COLO668 (cell line): ENCODE data around the gene ELP1.
"Not testable (repeated sequence)": the region's sequence is repeated elsewhere in the genome, so short reads cannot be mapped to it uniquely, and the experiment has no call there.

Experiments
- DNase-seq: peaks from one replicate; lab custom pipeline; 2025; ENCODE audit not compliant: unreplicated experiment; lab: John Stamatoyannopoulos, UW

Gene ELP1

DNA sequence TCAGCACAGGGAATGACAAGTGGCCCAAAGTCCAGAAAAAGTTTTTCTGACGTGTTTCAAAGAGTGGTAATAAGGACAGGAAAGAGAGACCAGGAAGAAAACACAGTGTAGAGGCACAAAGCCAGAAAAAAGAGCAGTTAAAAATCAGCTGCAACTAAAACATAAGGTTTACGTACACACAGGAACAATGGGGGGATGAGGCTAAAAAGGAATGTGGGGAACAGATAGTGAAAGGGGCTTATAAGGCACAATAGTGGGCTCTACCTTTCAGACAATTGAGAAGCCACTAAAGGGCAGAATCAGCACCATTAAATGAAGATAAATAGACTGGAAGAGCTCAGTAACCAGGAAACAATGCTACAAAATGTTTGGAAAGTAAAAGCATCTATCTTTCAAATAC is 5.5 kb downstream of the ELP1 start:
- DNase-seq: no peak

DNA sequence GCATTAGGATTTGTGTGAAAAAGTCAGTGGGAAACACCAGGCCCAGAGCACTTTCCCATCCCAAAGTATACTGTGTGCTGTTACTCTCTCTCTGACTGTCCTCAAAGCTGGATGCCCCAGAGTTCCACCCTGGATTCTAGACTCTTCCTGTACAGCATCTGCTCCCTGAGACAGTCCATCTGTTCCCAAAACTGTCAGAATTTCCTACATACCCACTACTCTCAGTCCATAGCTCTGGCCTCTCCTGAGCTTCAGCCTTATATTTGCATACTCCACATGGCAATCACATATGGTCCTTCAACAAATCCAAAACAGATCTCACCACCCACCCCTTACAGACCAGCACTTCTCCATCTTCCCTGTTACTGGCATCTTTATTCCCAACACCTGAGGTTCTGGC is 9.5 kb downstream of the ELP1 start:
- DNase-seq: no peak

GRCh38 chr9:108921200-108921599 is 12.7 kb downstream of the ELP1 start:
- no peak for DNase-seq

DNA sequence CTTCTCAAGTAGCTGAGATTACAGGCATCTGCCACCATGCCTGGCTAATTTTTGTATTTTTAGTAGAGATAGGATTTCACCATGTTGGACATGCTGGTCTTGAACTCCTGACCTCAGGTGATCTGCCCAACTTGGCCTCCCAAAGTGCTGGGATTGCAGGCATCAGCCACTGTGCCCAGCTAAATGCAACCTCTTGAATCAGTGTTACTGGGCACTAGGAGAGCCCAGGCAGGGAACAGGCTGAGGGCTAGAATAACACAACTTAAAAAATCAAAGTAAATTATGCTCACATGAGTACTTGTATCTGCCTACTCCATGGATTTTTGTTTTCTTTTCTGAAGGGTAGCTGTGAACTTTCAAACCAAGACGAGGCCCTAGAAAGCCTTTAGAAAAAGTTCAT is 13.5 kb downstream of the ELP1 start:
- DNase-seq: not testable (repeated sequence)

DNA sequence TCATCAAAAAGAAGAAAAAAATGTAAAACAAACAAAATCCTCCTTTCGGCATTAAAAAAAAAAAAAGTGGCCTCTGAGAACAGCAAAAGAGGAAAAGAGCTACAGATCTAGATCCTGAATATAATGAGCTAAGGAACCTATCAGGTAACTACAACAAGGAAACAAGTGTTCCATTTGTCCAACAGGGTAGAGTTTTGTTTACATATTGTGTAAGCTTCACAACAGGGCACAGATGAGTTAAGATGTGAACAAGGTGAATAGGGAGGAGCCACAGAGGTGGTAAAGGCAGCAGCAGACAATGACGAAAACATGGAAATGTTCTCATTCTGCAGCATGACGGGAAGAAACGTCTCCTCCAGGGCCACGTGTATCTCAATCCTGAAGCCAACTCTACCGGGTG is 14.4 kb downstream of the ELP1 start:
- DNase-seq: no peak

DNA sequence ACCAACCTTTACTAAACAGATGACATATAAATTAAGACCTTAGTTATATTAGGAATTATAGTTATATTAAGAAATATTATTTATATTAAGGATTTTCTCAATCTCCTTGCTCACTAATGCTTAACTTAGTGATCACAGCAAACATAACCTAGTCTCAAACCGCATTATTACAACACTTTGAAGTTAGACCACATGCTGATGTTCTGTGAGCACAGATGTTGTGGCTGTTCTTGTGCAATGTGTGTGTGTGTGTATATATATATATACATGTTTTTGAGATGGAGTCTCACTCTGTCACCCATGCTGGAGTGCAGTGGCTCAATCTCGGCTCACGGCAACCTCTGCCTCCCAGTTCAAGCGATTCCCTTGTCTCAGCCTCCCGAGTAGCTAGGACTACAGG is 20.5 kb downstream of the ELP1 start:
- no peak for DNase-seq

GRCh38 chr9:108911820-108912219 is 22.1 kb downstream of the ELP1 start:
- DNase-seq: no peak

- DNase-seq: no peak
Measured at GRCh38 chr9:108910914-108911313, 23.0 kb downstream of the ELP1 start.

DNA sequence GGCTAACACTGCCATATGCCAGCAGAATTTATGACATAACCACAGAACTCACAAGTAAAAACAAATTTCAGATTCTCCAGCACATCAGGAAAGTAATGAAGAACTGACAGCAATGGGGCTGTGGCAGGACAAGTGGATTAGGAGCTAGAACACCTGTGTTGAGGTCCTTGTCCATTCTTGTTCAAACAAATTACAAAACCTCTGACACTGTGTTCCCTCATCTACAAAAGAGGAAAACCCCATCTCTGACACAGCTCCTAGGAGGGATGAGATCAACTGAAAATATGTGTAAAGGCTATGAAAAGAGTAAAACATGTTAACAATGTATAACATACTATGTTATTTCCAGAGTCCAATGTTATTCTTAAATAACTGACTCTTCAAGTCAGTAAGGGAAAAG is 23.5 kb downstream of the ELP1 start:
- no peak for DNase-seq

- peak; percentile 12 for DNase-seq
Measured at GRCh38 chr9:108905494-108905893, 28.4 kb downstream of the ELP1 start.

DNA sequence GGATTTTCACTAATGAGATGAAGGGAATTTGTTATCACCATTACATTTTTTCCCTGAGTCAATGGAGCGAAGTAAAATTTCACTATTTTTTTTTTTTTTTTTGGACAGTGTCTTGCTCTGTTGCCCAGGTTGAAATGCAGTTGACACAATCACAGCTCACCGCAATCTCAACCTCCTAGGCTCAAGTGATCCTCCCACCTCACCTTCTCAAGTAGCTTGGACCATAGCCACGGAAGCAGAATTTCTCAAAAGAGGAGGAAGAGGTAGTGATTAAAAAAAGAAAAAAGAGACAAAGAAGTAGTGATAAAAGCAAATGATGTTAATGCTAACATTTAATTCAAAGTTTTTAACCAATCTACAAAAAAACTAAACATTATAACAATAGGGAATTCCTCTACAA is 29.8 kb downstream of the ELP1 start:
- no peak for DNase-seq

DNA sequence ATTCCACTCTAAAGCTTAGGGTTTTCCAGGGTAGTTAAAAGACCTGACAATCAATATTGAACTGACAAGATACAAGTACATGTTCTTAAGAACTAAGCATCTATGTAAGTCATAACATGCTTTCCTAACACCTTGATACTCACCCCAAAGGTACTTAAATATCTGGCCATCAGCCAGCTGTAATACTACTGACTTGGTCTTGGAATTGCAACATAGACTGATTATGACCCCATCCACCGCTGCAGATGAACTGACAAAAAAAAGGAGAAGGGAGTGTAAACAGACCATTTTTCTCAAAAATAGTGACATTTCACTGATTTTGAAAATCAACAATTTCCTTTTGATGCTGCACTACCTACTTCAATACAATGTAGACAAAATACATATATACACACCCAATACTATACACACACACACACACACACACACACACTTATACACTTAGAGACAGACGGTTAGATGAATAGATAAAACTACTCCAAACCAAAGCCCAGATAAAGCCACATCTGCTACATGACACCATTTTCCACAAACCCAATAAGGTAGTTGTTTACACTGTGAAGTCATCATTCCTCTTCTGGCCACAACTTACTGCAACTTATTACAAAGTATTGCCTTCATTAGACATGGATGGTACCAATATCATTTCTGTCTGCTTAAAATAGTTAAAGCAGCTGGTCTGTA is 30.4 kb downstream of the ELP1 start:
- peak; percentile 12 for DNase-seq

DNA sequence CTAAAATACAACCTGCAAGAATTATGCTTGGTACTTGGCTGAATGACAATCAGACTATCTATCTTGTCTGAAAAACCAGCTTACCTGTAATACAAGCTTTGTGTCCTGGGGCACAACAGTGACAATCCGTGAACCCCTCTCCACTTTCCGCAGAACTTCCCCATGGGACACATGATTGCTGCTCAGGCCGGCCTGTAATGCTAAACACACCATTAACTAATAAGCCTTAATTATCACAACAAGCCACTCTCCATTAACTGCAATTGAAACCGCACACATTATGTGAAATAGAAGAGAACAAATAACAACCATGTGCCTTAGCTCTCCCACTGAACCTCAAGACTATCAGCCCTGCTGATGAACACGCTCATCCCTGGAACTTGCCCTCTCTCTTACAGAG is 33.7 kb downstream of the ELP1 start:
- DNase-seq: no peak

- DNase-seq: not testable (repeated sequence)
Measured at GRCh38 chr9:108899023-108899695, 34.8 kb downstream of the ELP1 start.

- no peak for DNase-seq
Measured at GRCh38 chr9:108897324-108898096, 36.4 kb downstream of the ELP1 start.

DNA sequence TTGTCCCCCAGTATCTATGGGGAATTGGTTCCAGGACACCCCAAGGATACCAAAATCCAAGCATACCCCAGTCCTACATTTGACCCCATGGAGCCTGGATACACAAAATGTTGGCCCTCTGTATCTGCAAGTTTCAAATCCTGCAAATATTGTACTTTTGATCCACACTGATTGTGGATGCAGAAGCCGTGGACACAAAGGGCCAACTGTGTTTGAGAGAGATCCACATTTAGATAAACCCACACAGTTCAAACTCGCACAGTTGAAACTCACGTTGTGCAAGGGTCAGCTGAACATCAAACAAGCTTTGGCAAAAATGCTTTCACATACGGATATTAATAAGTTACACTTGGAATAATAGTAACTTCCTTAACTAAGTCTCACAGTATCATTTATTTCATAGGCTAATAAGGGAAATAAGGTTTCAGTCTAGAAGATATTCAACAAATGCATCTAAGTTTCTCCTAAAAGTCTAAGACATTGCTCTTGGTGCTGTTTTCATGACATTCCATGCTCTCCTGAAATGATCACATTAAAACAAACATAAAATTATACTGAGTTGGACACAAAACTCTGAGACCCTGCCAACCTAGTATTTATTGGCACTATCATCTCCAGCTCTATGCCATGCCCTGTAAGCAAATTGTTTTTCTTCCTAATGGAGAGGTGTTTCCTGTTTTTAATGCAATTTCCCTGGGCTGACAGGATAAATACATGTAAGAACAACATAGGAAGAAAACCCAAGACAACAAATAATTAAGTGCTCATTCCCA is 39.5 kb downstream of the ELP1 start:
- DNase-seq: no peak

DNA sequence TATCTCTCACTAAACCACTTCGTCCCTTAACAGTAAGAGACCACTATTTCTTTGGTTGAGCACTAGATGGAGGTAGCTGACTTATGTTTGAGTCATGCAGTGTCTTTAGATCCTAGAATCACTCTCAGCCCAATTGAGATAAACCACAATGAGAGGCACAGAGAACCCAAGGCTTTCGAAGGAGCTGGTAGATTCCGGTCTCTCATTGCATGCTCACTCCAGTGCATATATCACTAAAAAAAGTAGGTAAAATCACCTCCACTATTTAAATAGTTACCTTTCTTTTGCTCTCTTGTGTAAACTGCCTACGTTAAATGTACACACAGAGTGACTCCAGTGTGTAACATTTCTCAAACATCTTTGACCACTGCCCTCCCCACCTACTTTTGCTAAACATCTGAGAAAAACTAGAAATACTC is 44.3 kb downstream of the ELP1 start:
- DNase-seq: no peak

GRCh38 chr9:108886594-108887271 is 47.2 kb downstream of the ELP1 start:
- DNase-seq: not testable (repeated sequence)

DNA sequence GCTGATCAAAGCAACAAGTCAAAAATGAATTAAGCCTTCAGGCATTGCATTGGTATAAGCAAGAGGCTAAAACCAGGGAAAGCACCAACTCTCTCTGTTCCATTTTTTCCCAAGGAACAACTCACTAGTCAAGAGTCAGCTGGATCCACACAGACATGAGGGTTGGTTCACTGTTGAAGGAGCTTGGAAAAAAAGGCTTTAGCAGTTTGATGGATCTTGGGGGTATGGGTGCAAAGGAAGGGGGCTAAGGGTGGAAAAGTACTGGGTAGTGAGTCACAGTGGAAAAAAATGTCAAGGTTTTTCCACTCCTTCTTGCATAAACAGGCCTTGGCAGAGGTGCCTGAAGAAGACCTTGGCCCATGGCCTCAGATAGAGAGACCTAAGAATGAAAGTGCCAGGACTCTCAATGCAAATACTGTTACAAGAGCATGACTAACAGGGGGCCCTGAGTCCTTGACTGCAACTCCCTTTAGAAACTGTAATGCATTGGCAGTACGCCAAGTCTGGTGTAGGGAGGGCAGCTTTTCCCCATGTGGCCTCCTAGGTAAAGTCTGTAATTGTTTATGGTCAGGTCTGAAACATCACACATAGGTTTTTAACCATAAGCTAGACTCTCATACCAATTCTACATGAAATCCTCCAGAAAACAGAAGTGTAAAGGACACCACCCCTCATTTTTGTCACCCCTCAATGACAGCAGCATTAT is 48.1 kb downstream of the ELP1 start:
- peak; percentile 85 for DNase-seq

DNA sequence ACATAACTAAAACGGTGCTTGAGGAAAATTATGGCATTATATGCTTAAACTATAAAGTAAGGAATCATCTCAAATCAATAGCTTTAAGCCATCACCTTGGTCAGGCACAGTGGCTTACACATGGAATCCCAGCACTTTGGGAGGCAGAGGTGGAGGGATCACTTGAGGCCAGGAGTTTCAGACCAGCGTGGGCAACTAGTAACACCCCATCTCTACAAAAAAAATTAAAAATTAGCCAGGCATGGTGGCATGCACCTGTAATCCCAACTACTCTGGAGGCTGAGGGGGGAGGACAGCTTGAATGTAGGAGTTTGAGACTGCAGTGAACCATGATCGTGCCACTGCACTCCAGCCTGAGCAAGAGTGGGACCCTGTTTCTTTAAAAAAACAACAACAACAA is 49.2 kb downstream of the ELP1 start:
- no peak for DNase-seq
